Natural killer cell (primary cell): Measurements from ENCODE around the gene NAT9. TPM values are rescaled to one million over a fixed set of nuclear protein-coding genes. Genes with fewer than 3 reads are reported as not detected.

ENCODE experiments used
- ATAC-seq, 3 donors: fragments of 150-1000 bp in 2 of 3; fragments of 200-7000 bp in 1 of 3; cut with Tn5 transposase; 1 replicate in 1 of 3; 2 replicates in 2 of 3; pipeline ENCODE4 v1.10.0; 2021; ENCODE audit warnings: mild to moderate bottlenecking in 2 of 3, moderate library complexity in 2 of 3
- DNase-seq, 2 donors: peaks; one replicate each; pipeline versions ENCODE4 v3.0.0 to v3.0.0-alpha.2; 2013 to 2021; ENCODE audit warnings: mixed read lengths in 1 of 2
- H3K27ac ChIP-seq: one replicate; pipeline ENCODE4 v1.5.1; 2013; ENCODE audit warnings: mild to moderate bottlenecking, low read length
- H3K27me3 ChIP-seq: one replicate; pipeline ENCODE4 v1.6.1; 2013; ENCODE audit warnings: low read length; ENCODE audit not compliant: control insufficient read depth, insufficient read depth
- H3K36me3 ChIP-seq: one replicate; pipeline ENCODE4 v1.6.1; 2013; ENCODE audit warnings: low read length; ENCODE audit not compliant: control insufficient read depth, insufficient read depth
- H3K4me1 ChIP-seq: one replicate; pipeline ENCODE4 v1.6.1; 2013; ENCODE audit warnings: low read length; ENCODE audit not compliant: control insufficient read depth, insufficient read depth
- H3K4me3 ChIP-seq: one replicate; pipeline ENCODE4 v1.5.1; 2013; ENCODE audit warnings: low read length
- H3K9me3 ChIP-seq: one replicate; pipeline ENCODE4 v1.6.1; 2013; ENCODE audit warnings: low read length; ENCODE audit not compliant: control insufficient read depth, insufficient read depth
- H3K27ac Mint-ChIP-seq, 2 donors: one replicate each; pipeline ENCODE4 v1.8.0; 2022; ENCODE audit warnings: mild to moderate bottlenecking in 2 of 2, mixed read lengths in 2 of 2, moderate library complexity in 1 of 2
- H3K27me3 Mint-ChIP-seq, 2 donors: one replicate each; pipeline ENCODE4 v1.8.0; 2022; ENCODE audit warnings: low read depth in 2 of 2, mixed read lengths in 2 of 2
- H3K36me3 Mint-ChIP-seq: one replicate; pipeline ENCODE4 v1.8.0; 2022; ENCODE audit warnings: mixed read lengths
- H3K4me1 Mint-ChIP-seq, 2 donors: one replicate each; pipeline ENCODE4 v1.8.0; 2022; ENCODE audit warnings: mixed read lengths in 2 of 2
- H3K4me3 Mint-ChIP-seq: one replicate; pipeline ENCODE4 v1.8.0; 2022; ENCODE audit warnings: mild to moderate bottlenecking, moderate library complexity, mixed read lengths
- H3K9me3 Mint-ChIP-seq, 2 donors: one replicate each; pipeline ENCODE4 v1.8.0; 2022; ENCODE audit warnings: mixed read lengths in 2 of 2
- CTCF ChIP-seq: fragments of 200-600 bp; IDR thresholded peaks from one replicate; pipeline ENCODE4 v1.8.0; 2022; ENCODE audit warnings: antibody characterized with exemption
- WGBS: methylation state at CpG from one replicate; pipeline ENCODE4 v1.1.7; 2013; ENCODE audit warnings: missing lambda C conversion rate; ENCODE audit not compliant: insufficient coverage; 5-methylcytosine and 5-hydroxymethylcytosine counted together
- intact Hi-C: fragments of 100-400 bp; cut with micrococcal nuclease; formaldehyde crosslinking; loops from one replicate; pipeline ENCODE4 v1.14.2; 2022
- total RNA-seq, 4 donors: library from RNA; stranded (reverse); fragments of 120-200 nt in 1 of 4; gene quantifications; one replicate each; pipeline versions ENCODE4 v1.2.3 to v1.2.4, GENCODE V29; 2013 to 2022

The NAT9 gene
- total RNA-seq, 3 donors from 2014 or later (not counting 1 experiment from before 2014, with no cell fraction given): 20.0 to 27.2 (median 24.8) TPM

DNA sequence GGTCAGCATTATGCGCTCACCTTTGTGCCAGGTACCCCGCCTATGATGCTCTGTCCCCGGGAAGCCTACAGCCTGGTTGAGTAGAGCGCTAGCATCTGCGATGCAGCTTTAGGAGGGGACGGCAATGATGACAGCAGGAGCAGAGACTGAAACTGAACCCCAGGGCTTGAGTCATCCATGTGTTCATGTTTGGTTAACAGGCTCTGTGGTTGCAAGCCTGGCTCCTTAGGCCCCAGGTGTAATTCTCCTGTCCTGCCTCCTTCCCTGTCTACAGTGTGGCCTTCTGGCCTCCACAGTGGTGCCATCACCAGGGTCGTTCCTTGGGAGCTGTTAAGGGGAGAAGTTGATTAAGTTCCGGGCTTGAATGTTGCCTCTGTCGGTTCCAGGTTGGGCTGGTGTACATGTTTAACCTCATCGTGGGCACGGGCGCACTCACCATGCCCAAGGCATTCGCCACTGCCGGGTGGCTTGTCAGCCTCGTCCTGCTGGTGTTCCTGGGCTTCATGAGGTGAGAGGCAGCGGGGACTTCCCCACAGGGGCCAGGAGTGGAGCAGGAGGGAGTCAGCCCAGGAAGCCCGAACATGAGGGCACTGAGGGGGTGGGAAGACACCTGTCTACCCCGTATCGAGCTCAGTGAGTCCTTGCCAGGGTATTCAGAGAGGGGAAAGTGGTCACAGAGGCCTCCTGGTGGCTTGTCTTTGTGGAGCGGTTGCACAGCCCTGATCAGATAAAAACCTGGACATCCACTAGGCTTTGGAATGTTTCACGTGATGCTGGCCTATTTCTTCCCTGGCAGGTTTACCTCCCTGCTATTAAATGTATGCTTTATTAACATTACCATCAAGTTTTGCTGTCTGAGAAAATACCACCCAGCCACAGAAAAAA is 9.2 kb upstream of the NAT9 start:
- no peak overlapping the region for H3K4me3 ChIP-seq
- H3K27me3 Mint-ChIP-seq: no peaks in the 10 kb centered on the region
- H3K36me3 Mint-ChIP-seq: no peaks in the 10 kb centered on the region
- no peak overlapping the region for H3K4me3 Mint-ChIP-seq
- H3K27me3 ChIP-seq: no peaks in the 10 kb centered on the region
- intact Hi-C loops: no loop called here
- H3K27ac Mint-ChIP-seq: no peak overlapping the region
- peaks cover 22% of the 10 kb centered on the region for H3K36me3 ChIP-seq
- H3K9me3 Mint-ChIP-seq: no peaks in the 10 kb centered on the region
- DNase-seq (no peak), ATAC-seq (no peak)
- H3K9me3 ChIP-seq: no peaks in the 10 kb centered on the region
- peaks cover 11 to 22% of the 10 kb centered on the region in 2 donors for H3K4me1 Mint-ChIP-seq
- 87% methylated on average over 21 of the region's 21 CpGs for WGBS
- H3K4me1 ChIP-seq: peaks cover 36% of the 10 kb centered on the region
- no peak for TF ChIP-seq CTCF
- H3K27ac ChIP-seq: no peak overlapping the region

DNA sequence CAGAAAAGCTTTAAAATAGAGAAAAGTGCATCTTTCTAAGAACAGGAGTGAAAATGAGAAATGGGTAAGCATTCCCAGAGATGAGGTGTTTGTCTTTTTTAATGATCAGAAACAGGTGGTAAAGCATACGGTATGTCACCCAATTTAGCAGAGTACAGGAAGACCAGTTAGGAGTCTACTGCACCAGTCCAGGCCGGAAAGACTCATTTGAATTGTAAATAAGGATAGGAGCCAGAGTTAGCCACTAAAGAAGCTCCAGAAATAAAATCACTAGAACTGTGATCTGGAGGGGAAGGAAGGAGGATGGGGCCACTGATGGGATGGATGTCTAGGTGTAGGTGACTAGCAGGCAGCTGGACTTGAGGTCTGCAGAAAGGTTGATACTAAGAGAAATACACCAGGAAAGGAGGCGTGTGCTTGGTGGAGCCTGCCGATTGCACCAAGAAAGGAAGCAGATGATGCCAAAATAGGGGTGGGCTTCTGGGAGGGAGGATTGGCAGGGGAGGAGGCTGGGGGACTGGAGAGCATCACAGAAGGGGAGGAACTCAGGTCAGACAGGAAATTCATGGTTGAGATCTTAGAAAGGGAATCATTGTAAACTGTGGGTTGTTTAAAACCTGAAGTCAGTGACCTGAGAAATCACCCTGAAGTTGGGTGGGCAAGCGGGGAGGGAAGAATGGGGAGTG is 8.1 kb upstream of the NAT9 start:
- Histone ChIP-seq H3K4me3 (no peak overlapping the region), H3K27ac (no peak overlapping the region), H3K4me1 (peaks cover 40% of the 10 kb centered on the region), H3K36me3 (peaks cover 19% of the 10 kb centered on the region), H3K9me3 (no peaks in the 10 kb centered on the region), H3K27me3 (no peaks in the 10 kb centered on the region)
- Mint-ChIP-seq H3K27ac (no peak overlapping the region), H3K36me3 (no peaks in the 10 kb centered on the region), H3K4me1 (peaks cover 20 to 31% of the 10 kb centered on the region in 2 donors), H3K4me3 (no peak overlapping the region), H3K27me3 (no peaks in the 10 kb centered on the region), H3K9me3 (no peaks in the 10 kb centered on the region)
- ATAC-seq: no peak
- no peak for DNase-seq
- no peak for TF ChIP-seq CTCF
- WGBS: 71% methylated on average over 5 of the region's 5 CpGs
- intact Hi-C loops: no loop called here

DNA sequence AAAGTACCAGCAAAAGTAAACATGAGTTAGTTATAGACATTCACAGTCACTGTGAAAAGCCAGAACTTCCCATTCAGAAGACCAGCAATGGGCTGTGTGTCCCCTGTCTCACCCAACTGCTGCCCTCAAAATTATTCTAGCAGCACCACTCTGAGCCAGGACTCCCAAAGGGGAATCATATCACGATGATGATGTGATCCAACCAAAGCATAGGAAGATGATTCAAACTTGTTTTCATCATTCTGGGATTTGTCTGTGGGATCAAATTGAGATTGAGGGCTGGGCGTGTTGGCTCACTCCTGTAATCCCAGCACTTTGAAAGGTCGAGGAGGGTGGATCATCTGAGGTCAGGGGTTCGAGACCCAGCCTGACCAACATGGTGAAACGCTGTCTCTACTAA is 6.4 kb upstream of the NAT9 start:
- TF ChIP-seq CTCF: no peak
- no peak for DNase-seq
- Histone ChIP-seq H3K36me3 (peaks cover 8% of the 10 kb centered on the region), H3K4me1 (peaks cover 51% of the 10 kb centered on the region), H3K27ac (no peak overlapping the region), H3K27me3 (no peaks in the 10 kb centered on the region), H3K4me3 (no peak overlapping the region), H3K9me3 (no peaks in the 10 kb centered on the region)
- Mint-ChIP-seq H3K4me1 (peaks cover 24 to 42% of the 10 kb centered on the region in 2 donors), H3K27me3 (no peaks in the 10 kb centered on the region), H3K36me3 (no peaks in the 10 kb centered on the region), H3K9me3 (no peaks in the 10 kb centered on the region), H3K27ac (no peak overlapping the region), H3K4me3 (no peak overlapping the region)
- ATAC-seq: no peak
- 95% methylated on average over 5 of the region's 5 CpGs for WGBS
- intact Hi-C loops: no loop called here
